ENCODE results near the gene CLCNKB. TPM values are rescaled to one million over a fixed set of nuclear protein-coding genes. Genes with fewer than 3 reads are reported as not detected.

CLCNKB gene
- total and polyA plus RNA-seq, 2 of the 13 experiments (the other 11 are each of a cell fraction or from before 2014, with no cell fraction given): 0.04 TPM; not detected in 1

- TF ChIP-seq THAP7 (CRISPR knock-in tag; IDR thresholded peaks at IDR 0.05) (no peak), ZNF556 (CRISPR knock-in tag; IDR thresholded peaks at IDR 0.05; ENCODE audit: borderline replicate concordance) (no peak), IKZF4 (CRISPR knock-in tag; IDR thresholded peaks at IDR 0.05; ENCODE audit: borderline replicate concordance, low read depth, not compliant biosample characterization) (no peak), SMAD1 (CRISPR knock-in tag; IDR thresholded peaks at IDR 0.05; ENCODE audit: borderline replicate concordance, low read depth) (no peak), ZNF460 (CRISPR knock-in tag; IDR thresholded peaks at IDR 0.05; ENCODE audit: borderline replicate concordance) (no peak), ZNF138 (CRISPR knock-in tag; IDR thresholded peaks at IDR 0.05; ENCODE audit: low read depth) (no peak), TMF1 (CRISPR knock-in tag; IDR thresholded peaks at IDR 0.05; ENCODE audit: low read depth) (no peak), LCORL (IDR thresholded peaks at IDR 0.05) (no peak), LCORL (CRISPR knock-in tag; IDR thresholded peaks at IDR 0.05) (no peak), HNF1B (CRISPR knock-in tag; IDR thresholded peaks at IDR 0.05) (no peak), HOXA7 (CRISPR knock-in tag; IDR thresholded peaks at IDR 0.05) (no peak), ZNF558 (CRISPR knock-in tag; IDR thresholded peaks at IDR 0.05; ENCODE audit: borderline replicate concordance) (no peak), ZNF20 (CRISPR knock-in tag; IDR thresholded peaks at IDR 0.05) (no peak), MLX (CRISPR knock-in tag; IDR thresholded peaks at IDR 0.05) (peak; percentile 24; the same call in 1 of the 2 replicates), ZNF569 (CRISPR knock-in tag; IDR thresholded peaks at IDR 0.05; ENCODE audit: borderline replicate concordance) (no peak), ZNF788 (CRISPR knock-in tag; IDR thresholded peaks at IDR 0.05; ENCODE audit: borderline replicate concordance) (no peak)
- TF ChIP-seq, protein P1, sequence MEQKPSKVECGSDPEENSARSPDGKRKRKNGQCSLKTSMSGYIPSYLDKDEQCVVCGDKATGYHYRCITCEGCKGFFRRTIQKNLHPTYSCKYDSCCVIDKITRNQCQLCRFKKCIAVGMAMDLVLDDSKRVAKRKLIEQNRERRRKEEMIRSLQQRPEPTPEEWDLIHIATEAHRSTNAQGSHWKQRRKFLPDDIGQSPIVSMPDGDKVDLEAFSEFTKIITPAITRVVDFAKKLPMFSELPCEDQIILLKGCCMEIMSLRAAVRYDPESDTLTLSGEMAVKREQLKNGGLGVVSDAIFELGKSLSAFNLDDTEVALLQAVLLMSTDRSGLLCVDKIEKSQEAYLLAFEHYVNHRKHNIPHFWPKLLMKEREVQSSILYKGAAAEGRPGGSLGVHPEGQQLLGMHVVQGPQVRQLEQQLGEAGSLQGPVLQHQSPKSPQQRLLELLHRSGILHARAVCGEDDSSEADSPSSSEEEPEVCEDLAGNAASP (CRISPR knock-in tag; IDR thresholded peaks at IDR 0.05; ENCODE audit: borderline replicate concordance): peak; percentile 55; the same call in 1 of the 2 replicates
- TF ChIP-seq, protein P2, sequence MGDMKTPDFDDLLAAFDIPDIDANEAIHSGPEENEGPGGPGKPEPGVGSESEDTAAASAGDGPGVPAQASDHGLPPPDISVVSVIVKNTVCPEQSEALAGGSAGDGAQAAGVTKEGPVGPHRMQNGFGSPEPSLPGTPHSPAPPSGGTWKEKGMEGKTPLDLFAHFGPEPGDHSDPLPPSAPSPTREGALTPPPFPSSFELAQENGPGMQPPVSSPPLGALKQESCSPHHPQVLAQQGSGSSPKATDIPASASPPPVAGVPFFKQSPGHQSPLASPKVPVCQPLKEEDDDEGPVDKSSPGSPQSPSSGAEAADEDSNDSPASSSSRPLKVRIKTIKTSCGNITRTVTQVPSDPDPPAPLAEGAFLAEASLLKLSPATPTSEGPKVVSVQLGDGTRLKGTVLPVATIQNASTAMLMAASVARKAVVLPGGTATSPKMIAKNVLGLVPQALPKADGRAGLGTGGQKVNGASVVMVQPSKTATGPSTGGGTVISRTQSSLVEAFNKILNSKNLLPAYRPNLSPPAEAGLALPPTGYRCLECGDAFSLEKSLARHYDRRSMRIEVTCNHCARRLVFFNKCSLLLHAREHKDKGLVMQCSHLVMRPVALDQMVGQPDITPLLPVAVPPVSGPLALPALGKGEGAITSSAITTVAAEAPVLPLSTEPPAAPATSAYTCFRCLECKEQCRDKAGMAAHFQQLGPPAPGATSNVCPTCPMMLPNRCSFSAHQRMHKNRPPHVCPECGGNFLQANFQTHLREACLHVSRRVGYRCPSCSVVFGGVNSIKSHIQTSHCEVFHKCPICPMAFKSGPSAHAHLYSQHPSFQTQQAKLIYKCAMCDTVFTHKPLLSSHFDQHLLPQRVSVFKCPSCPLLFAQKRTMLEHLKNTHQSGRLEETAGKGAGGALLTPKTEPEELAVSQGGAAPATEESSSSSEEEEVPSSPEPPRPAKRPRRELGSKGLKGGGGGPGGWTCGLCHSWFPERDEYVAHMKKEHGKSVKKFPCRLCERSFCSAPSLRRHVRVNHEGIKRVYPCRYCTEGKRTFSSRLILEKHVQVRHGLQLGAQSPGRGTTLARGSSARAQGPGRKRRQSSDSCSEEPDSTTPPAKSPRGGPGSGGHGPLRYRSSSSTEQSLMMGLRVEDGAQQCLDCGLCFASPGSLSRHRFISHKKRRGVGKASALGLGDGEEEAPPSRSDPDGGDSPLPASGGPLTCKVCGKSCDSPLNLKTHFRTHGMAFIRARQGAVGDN (CRISPR knock-in tag; IDR thresholded peaks at IDR 0.05): peak; percentile 53
Observed at GRCh38 chr1:16078925-16079656, 35.5 kb downstream of the CLCNKB start (continued).

All from HepG2 (cell line).